Measurements from ENCODE around the gene CEP112. TPM values are rescaled to one million over a fixed set of nuclear protein-coding genes. Genes with fewer than 3 reads are reported as not detected.

CEP112 gene
- total and polyA plus RNA-seq, 2 of the 4 experiments (the other 2 are of a cell fraction), result 2.5 to 5.6 TPM

DNA sequence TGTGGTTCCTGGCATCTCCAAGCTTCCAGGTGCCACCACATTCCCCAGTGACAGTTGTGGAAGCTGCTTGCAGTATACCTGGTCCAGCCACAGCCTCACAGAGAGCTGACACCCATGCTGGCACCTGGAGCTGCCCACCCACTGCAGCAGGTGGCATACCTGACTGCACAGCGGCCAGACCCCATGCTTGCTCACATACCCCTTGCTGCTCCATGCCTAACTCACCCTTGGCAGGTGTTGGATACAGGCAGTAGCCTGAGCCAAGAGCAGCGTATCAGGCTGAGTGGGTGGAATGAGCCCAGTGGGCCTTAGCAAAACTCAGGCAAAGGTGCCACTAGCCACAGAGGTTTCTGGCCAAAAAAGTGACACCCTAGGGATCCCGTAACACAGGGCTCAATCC lies 232.3 kb downstream of the CEP112 start:
- no peaks in the 10 kb centered on the region for H4K20me1 ChIP-seq (ENCODE audit: insufficient read depth, low read length)
- no peak overlapping the region for H4K91ac ChIP-seq (ENCODE audit: insufficient read depth, low read depth, low read length)
- no peak overlapping the region for H4K5ac ChIP-seq (ENCODE audit: low read depth, low read length)
- no peaks in the 10 kb centered on the region for H3K9me1 ChIP-seq (ENCODE audit: insufficient read depth, low read length)
- no peak for ATAC-seq (ENCODE audit: low read depth)
- no peak overlapping the region for H3K56ac ChIP-seq (ENCODE audit: extremely low read depth, insufficient read depth, low read length)
- ChIA-PET POLR2A (ENCODE audit: unreplicated experiment) (no interaction called here), CTCF (no interaction called here)
- no peak overlapping the region for H3K9ac ChIP-seq (ENCODE audit: low read depth, low read length)
- BruUV-seq (replicated peaks), result no TSS peak
- no peaks in the 10 kb centered on the region for H3K79me1 ChIP-seq (ENCODE audit: low read depth in 1 of 2, low read length in 2 of 2)
- no peak overlapping the region for H2AK5ac ChIP-seq (ENCODE audit: low read depth, low read length)
- H4K8ac ChIP-seq (ENCODE audit: low read depth in 2 of 2, low read length in 2 of 2), result no peak overlapping the region
- no peak overlapping the region for H2BK120ac ChIP-seq (ENCODE audit: low read depth, low read length)
- H3K9me3 ChIP-seq (ENCODE audit: control insufficient read depth, insufficient read depth, low read length), result peaks cover 8% of the 10 kb centered on the region; the same call in 1 of the 2 replicates
- H3K18ac ChIP-seq (ENCODE audit: low read depth, low read length), result no peak overlapping the region
- no CpG with 5 or more reads among the region's 3 CpGs for WGBS, 2 experiments (ENCODE audit: extremely low coverage in 2 of 2, insufficient read length in 1 of 2)
- no peaks in the 10 kb centered on the region for H3K4me1 ChIP-seq (ENCODE audit: control insufficient read depth, insufficient read depth, low read length)
- H3K27ac ChIP-seq (ENCODE audit: insufficient read depth, low read length), result no peak overlapping the region
- no peak overlapping the region for H3K4me2 ChIP-seq (ENCODE audit: low read depth, low read length)
- no peak overlapping the region for H2AFZ ChIP-seq (replicated peaks; ENCODE audit: low read length, poor library complexity)
- no peak overlapping the region for H3K23ac ChIP-seq (ENCODE audit: low read depth, low read length)
- dilution Hi-C loops (cut with HindIII; ENCODE audit: low sequenced_read_pairs, unreplicated experiment), result no loop called here
- no peak overlapping the region for H2BK15ac ChIP-seq (ENCODE audit: low read depth, low read length)
- no peak overlapping the region for H2BK5ac ChIP-seq (ENCODE audit: low read depth, low read length, poor library complexity, severe bottlenecking)
- peaks cover 2% of the 10 kb centered on the region; the same call in 1 of the 2 replicates for H3K36me3 ChIP-seq (ENCODE audit: control insufficient read depth, insufficient read depth, low read length)
- in situ Hi-C loops (cut with MboI; ENCODE audit: low sequenced_read_pairs), result no loop called here
- H3K4me3 ChIP-seq (ENCODE audit: insufficient read depth, low read depth, low read length), result no peak overlapping the region
- H2AK9ac ChIP-seq (replicated peaks; ENCODE audit: low read depth, low read length, poor library complexity), result no peak overlapping the region
- no peak overlapping the region for H3K14ac ChIP-seq (replicated peaks; ENCODE audit: low read depth, low read length)
- no peak overlapping the region for H2BK20ac ChIP-seq (ENCODE audit: low read depth, low read length)
- TF ChIP-seq MAZ (IDR thresholded peaks at IDR 0.05; ENCODE audit: borderline replicate concordance, low read depth, low read length) (no peak), MAFK (IDR thresholded peaks at IDR 0.05; ENCODE audit: low read depth, low read length) (no peak), NFE2L2 (IDR thresholded peaks at IDR 0.05; ENCODE audit: low read depth, low read length) (no peak), CHD1 (IDR thresholded peaks at IDR 0.05; ENCODE audit: low read depth, low read length) (no peak), SMC3 (IDR thresholded peaks at IDR 0.05; ENCODE audit: low read depth, low read length) (no peak), CEBPB (IDR thresholded peaks at IDR 0.05; ENCODE audit: low read depth, low read length) (no peak), FOS (IDR thresholded peaks at IDR 0.05; ENCODE audit: low read depth, low read length) (no peak), MXI1 (IDR thresholded peaks at IDR 0.05; ENCODE audit: borderline replicate concordance, low read depth, low read length) (no peak), BHLHE40 (IDR thresholded peaks at IDR 0.05; ENCODE audit: low read depth, low read length) (no peak), POLR2A (IDR thresholded peaks at IDR 0.05; ENCODE audit: low read depth, low read length) (no peak)
- TF ChIP-seq, protein P1, sequence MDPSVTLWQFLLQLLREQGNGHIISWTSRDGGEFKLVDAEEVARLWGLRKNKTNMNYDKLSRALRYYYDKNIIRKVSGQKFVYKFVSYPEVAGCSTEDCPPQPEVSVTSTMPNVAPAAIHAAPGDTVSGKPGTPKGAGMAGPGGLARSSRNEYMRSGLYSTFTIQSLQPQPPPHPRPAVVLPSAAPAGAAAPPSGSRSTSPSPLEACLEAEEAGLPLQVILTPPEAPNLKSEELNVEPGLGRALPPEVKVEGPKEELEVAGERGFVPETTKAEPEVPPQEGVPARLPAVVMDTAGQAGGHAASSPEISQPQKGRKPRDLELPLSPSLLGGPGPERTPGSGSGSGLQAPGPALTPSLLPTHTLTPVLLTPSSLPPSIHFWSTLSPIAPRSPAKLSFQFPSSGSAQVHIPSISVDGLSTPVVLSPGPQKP (IDR thresholded peaks at IDR 0.05; ENCODE audit: borderline replicate concordance, low read depth, low read length), result no peak
- TF ChIP-seq, protein P2, sequence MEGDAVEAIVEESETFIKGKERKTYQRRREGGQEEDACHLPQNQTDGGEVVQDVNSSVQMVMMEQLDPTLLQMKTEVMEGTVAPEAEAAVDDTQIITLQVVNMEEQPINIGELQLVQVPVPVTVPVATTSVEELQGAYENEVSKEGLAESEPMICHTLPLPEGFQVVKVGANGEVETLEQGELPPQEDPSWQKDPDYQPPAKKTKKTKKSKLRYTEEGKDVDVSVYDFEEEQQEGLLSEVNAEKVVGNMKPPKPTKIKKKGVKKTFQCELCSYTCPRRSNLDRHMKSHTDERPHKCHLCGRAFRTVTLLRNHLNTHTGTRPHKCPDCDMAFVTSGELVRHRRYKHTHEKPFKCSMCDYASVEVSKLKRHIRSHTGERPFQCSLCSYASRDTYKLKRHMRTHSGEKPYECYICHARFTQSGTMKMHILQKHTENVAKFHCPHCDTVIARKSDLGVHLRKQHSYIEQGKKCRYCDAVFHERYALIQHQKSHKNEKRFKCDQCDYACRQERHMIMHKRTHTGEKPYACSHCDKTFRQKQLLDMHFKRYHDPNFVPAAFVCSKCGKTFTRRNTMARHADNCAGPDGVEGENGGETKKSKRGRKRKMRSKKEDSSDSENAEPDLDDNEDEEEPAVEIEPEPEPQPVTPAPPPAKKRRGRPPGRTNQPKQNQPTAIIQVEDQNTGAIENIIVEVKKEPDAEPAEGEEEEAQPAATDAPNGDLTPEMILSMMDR (conservative IDR thresholded peaks at IDR 0.05; ENCODE audit: low read depth, low read length), result no peak
- TF ChIP-seq, protein P3, sequence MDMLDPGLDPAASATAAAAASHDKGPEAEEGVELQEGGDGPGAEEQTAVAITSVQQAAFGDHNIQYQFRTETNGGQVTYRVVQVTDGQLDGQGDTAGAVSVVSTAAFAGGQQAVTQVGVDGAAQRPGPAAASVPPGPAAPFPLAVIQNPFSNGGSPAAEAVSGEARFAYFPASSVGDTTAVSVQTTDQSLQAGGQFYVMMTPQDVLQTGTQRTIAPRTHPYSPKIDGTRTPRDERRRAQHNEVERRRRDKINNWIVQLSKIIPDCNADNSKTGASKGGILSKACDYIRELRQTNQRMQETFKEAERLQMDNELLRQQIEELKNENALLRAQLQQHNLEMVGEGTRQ (IDR thresholded peaks at IDR 0.05; ENCODE audit: low read depth, low read length), result no peak
- H3K4ac ChIP-seq (ENCODE audit: low read depth, low read length), result no peak overlapping the region
- intact Hi-C loops (cut with micrococcal nuclease), result no loop called here
- DNase-seq, result no peak
- no peaks in the 10 kb centered on the region for H3K27me3 ChIP-seq (ENCODE audit: control insufficient read depth, insufficient read depth, low read length)

Measured in IMR-90 (cell line).